ENCODE measurements around the gene SRRM4.

GRCh38 chr12:119159844-119160243 is 178.5 kb downstream of the SRRM4 start:
- no peak for TF ChIP-seq CTCF (IDR thresholded peaks at IDR 0.05)
- TF ChIP-seq ZFX (IDR thresholded peaks at IDR 0.05; ENCODE audit: borderline replicate concordance) = no peak
